ENCODE results near the gene GARNL3.
A peak's percentile ranks its signal among the peaks of the same experiment; 100 is the strongest.

GARNL3 gene

GRCh38 chr9:127314911-127315310 is 50.3 kb downstream of the GARNL3 start:
- DNase-seq: no peak

- DNase-seq: no peak
Measured at GRCh38 chr9:127316586-127317323, 52.2 kb downstream of the GARNL3 start.

- DNase-seq: no peak
Measured at GRCh38 chr9:127318651-127319167, 54.1 kb downstream of the GARNL3 start.

- peak; percentile 9 for DNase-seq
Measured at GRCh38 chr9:127319366-127320114, 55.0 kb downstream of the GARNL3 start.

- no peak for DNase-seq
Measured at GRCh38 chr9:127320115-127320378, 55.5 kb downstream of the GARNL3 start.

GRCh38 chr9:127323393-127323792 is 58.8 kb downstream of the GARNL3 start:
- DNase-seq: no peak

- DNase-seq: no peak
Measured at GRCh38 chr9:127330501-127330900, 65.9 kb downstream of the GARNL3 start.

GRCh38 chr9:127333221-127334064 is 68.9 kb downstream of the GARNL3 start:
- DNase-seq: no peak

GRCh38 chr9:127334725-127335124 is 70.2 kb downstream of the GARNL3 start:
- DNase-seq: no peak

GRCh38 chr9:127336086-127336485 is 71.5 kb downstream of the GARNL3 start:
- no peak for DNase-seq

GRCh38 chr9:127336506-127337352 is 72.2 kb downstream of the GARNL3 start:
- DNase-seq: no peak

- DNase-seq: no peak
Measured at GRCh38 chr9:127340721-127341120, 76.1 kb downstream of the GARNL3 start.

- no peak for DNase-seq
Measured at GRCh38 chr9:127341152-127341551, 76.6 kb downstream of the GARNL3 start.

GRCh38 chr9:127344368-127345000 is 79.9 kb downstream of the GARNL3 start:
- DNase-seq: no peak

GRCh38 chr9:127345566-127345965 is 81.0 kb downstream of the GARNL3 start:
- DNase-seq: no peak

GRCh38 chr9:127346584-127346983 is 82.0 kb downstream of the GARNL3 start:
- no peak for DNase-seq

- no peak for DNase-seq
Measured at GRCh38 chr9:127347831-127348776, 83.5 kb downstream of the GARNL3 start.

- DNase-seq: no peak
Measured at GRCh38 chr9:127349483-127350113, 85.0 kb downstream of the GARNL3 start.

- DNase-seq: no peak
Measured at GRCh38 chr9:127351182-127352166, 86.9 kb downstream of the GARNL3 start.
